NCI-H128 (cell line): ENCODE data around the gene GRPEL1.

Experiments used
- DNase-seq: peaks from one replicate; lab custom pipeline; 2025; ENCODE audit not compliant: unreplicated experiment; lab: John Stamatoyannopoulos, UW

The GRPEL1 gene

DNA sequence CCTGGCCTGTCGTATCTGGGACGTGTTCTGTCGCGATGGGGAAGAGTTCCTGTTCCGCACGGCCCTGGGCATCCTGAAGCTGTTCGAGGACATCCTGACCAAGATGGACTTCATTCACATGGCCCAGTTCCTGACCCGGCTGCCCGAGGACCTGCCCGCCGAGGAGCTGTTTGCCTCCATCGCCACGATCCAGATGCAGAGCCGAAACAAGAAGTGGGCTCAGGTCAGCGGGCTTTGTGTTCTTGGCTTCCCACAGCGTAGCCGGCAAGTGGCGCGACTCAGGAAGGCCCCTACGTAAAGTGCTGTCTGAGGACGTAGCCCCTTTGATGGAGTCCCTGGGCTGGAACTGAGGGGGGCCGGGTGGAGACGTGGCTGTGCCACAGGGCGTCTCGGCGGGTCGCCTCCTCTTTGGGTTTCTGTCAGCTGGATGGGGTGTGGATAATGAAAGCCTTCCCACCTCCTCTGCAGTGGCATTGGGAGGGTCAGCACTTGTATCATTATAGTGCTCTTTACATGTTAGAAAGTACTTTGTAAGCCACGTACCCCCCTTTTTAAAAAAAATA lies 42.7 kb downstream of the GRPEL1 start:
- DNase-seq: no peak

DNA sequence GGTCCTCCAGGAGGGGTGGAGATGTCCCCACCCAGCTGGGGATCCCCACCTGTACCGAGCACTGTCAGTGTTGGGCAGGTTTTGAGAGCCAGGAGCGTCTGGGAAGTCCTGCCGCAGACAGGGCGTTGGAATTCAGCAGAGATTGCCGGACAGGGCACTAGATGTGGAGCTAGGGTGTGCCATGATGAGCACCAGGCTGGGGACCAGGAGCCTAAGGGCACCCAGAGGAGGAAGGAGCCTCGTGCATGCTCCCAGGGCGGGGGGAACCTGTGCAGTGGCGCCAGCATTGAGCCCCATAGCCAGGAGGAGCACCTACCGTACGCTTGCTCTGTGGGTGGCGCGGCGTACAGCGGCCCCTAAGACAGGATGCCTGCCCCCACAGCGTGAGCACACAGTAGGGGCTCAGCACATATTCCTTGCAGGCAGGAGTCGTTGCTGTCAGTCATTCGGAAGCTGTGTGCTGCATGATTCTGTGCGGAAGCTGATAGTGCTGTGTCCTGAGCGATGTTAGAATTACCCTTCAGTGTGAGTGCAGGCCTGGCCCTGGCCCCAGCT lies 43.5 kb downstream of the GRPEL1 start:
- DNase-seq: no peak

DNA sequence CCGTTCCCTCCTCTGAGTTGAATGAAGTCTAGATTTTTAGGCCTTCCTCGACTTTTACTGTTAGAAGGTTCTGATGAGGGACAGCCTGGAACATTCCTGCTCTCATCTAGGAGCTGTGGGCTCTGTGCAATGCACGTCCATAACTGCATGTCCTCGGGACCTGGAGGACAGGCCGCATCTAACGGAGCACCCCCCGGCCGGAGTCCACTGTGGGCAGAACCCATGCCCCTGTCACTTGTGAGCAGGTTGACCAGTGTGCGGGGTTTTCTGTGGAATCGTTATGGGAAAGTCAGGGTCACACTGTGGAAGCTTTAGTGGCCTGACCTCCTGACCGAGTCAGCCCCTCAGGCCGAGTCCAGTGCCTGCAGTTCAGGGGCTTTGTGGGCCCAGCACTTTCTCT lies 44.0 kb downstream of the GRPEL1 start:
- no peak for DNase-seq

DNA sequence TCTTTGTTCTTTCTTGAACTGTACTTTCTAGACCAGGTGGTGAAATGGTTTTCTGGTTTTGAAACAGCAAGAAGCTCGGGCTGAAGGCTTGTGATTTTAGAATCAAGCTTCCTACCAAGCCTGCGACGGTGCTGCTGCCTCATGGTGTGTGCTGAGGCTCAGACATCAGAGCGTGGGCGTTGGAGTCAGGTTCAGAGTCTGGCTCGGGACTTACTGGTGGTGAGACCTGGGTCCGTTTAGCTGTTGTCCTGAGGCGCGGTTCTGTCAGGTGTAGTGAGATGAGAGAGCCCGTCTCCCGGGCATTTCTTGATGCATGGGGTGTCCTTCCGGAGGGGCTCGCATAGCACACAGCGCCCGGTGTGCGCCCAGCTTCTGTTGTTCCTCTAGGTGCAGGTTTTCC lies 44.4 kb downstream of the GRPEL1 start:
- DNase-seq: no peak

- DNase-seq: no peak
Observed at GRCh38 chr4:7021930-7022664, 45.8 kb downstream of the GRPEL1 start.

DNA sequence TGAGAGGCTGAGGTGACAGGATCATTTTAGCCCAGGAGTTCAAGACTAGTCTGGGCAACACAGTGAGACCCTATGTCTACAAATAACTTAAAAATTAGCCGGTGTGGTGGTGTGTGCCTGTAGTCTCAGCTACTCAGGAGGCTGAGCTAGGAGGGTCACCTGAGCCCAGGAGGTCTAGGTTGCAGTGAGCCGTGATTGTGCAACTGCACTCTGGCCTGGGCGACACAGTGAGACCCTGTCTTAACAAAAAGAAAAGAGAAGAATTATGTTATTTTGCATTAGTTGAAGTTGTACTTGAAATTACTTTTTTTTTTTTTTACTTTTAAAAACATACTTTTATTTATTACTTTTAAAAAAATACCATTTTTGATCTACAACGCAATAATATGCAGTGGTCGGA lies 46.5 kb downstream of the GRPEL1 start:
- no peak for DNase-seq

- no peak for DNase-seq
Observed at GRCh38 chr4:7020856-7021255, 47.0 kb downstream of the GRPEL1 start.

GRCh38 chr4:7020290-7020689 lies 47.6 kb downstream of the GRPEL1 start:
- DNase-seq: no peak

GRCh38 chr4:7019367-7019766 lies 48.5 kb downstream of the GRPEL1 start:
- DNase-seq: no peak

- no peak for DNase-seq
Observed at GRCh38 chr4:7018281-7018680, 49.6 kb downstream of the GRPEL1 start.

DNA sequence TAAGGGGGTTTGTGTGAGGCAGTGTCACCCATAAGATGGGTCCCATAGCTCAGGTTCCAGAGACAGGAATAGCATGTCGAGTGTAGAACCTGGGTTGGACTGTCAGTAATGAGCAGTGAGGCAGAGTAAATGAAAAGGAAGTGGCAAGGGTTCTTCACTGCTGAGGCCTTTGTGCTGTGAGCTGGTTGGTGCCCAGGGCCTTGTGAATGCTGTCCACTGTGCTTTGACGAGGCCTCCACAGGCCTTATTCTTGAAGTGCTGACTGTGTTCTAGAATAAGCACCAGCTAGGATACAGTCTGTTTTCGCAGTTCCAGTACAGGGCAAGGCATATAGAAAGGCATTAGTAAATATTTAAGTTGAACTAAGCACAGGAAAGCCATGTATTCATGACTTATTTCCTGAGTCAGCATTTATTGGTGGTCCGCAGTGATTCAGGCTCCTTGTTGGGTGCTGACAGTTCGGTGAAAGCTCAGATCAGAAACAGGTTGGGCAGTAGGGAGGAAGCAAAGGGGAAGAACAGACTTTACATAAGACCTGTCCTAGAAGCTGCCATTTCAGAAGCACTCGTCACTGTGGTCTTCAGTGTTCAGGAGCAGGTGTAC lies 50.3 kb downstream of the GRPEL1 start:
- DNase-seq: no peak

DNA sequence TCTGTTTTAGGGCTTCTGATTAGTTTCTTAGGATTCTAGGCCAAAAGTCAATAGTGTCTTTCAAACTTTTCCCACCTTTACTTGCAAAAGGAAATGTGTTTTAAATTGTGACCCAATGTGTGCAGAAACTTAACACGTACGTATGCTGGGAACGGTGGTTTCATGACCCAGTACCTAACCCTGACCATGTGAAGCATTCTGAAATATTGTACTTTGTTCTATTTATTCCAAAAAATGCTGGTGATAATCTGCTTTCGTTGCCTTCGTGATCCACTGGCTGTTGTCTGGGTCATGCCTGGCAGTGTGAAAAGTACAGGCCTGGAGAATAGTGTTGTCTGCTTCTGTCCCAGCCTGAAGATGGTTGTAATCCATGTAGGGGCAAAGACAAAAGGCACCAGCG lies 51.4 kb downstream of the GRPEL1 start:
- DNase-seq: no peak

DNA sequence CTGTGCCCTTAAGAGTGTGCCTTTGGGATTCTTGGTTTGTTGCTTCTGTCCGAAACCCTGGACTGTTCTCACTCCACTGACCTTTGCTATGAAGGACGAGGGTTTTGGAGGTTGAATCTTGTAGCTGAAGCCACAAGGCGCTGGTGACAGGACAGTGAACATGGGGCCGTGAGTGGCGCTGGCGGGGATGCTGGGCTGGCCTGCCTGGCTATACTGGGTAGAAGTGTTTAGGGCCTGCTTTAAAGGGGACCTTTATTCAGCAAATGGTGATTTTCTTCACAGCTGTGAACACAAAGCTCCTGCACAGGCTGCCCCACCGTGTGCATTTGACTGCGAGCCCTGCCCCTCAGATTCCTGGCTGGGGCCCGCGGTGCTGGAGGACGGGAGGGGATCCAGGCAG lies 51.8 kb downstream of the GRPEL1 start:
- DNase-seq: no peak

DNA sequence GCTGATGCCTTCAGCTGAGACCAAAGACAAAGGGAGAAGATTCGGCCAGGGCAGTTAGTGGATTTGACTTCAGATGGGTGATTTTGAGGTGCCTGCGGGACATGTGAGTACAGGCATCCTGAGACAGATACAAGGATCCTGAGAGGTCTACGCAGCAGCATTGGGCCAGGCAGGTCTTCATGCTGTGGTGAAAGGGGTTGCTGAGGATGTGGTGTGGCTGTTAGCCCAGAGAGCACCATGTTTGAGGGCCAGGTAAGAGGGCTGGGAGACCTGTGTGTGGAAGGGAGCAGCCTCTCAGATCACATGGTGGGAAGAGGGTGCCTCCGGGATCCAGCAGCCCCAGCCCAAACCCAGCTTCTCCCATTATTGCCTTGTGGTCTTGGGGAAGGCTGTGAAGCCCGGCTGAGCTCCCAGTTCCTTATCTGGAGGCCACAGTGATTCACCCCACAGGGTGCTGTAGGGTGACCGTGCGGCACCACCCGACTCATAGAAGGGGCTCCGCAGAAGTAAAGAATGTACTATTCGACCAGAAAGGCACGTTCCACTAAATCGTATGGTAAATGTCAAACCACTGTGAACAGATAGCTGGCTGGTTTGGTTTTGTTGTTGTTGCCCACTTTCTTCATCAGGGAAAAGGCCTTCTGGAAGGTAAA lies 52.4 kb downstream of the GRPEL1 start:
- no peak for DNase-seq

GRCh38 chr4:7014815-7015214 lies 53.0 kb downstream of the GRPEL1 start:
- DNase-seq: no peak

- DNase-seq: no peak
Observed at GRCh38 chr4:7013175-7013574, 54.7 kb downstream of the GRPEL1 start.

DNA sequence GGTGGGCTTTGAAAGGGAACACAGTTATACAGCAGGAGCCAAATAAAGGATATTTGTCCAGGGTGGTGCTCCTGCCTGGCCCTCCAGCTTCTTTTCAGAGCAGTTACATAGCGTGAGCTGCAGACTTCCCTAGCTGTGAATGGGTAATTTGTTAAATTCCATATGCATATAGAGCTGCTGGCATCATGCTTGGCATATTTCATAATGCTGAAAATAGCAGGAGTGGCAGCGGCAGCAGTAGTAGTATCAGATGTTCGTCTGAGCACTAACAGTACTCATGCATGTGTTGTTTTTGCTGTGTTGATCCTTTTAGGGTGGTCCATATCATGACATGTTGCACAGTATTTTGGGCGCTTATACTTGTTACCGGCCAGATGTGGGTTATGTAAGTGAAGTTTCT lies 58.3 kb downstream of the GRPEL1 start:
- no peak for DNase-seq
